ENCODE measurements around the gene UQCC2. TPM values are rescaled to one million over a fixed set of nuclear protein-coding genes. Genes with fewer than 3 reads are reported as not detected.

The UQCC2 gene
- total RNA-seq, 1 donor from 2014 or later, result 99.4 TPM

DNA sequence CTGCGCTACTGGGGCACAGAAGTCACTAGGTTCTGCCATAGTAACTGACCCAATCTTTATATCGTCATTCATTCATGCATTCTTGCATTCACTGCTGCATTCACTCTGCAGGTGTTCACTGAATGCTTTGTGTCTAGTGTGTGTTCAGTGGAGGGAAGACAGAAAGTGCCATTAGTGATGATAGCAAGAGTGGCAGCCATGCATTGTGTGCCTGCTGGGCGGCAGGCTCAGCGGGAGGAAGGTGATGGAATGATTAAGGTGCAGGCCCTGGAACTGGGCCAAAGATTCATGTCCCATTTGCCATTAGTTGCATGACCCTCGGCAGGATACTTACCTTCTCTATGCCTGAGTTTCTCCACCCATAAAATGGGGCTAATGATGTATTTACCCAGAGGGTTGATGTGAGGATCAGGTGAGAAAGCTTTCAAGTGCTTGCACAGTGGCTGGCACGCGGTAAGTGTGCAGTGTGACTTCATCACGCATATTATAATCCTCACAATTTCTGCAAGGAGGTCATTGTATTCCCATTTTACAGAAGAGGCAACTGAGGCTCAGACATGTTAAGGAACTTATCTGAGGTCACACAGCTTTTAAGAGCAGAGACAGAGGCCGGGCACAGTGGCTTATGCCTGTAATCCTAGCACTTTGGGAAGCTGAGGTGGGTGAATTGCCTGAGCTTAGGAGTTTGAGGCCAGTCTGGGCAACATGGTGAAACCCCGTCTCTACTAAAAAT is 50.2 kb downstream of the UQCC2 start:
- peak overlapping the region; percentile 11 for H3K27ac Mint-ChIP-seq
- no peaks in the 10 kb centered on the region for H3K4me1 Mint-ChIP-seq (ENCODE audit: low read depth)
- H3K27me3 Mint-ChIP-seq, result no peaks in the 10 kb centered on the region
- no peak for DNase-seq (ENCODE audit: low spot score, unreplicated experiment)
- no peaks in the 10 kb centered on the region for H3K36me3 Mint-ChIP-seq (ENCODE audit: insufficient read depth)
- no peaks in the 10 kb centered on the region for H3K9me3 Mint-ChIP-seq (ENCODE audit: low read depth)
- no peak overlapping the region for H3K4me3 Mint-ChIP-seq (ENCODE audit: low read depth)
- TF ChIP-seq, protein P1, sequence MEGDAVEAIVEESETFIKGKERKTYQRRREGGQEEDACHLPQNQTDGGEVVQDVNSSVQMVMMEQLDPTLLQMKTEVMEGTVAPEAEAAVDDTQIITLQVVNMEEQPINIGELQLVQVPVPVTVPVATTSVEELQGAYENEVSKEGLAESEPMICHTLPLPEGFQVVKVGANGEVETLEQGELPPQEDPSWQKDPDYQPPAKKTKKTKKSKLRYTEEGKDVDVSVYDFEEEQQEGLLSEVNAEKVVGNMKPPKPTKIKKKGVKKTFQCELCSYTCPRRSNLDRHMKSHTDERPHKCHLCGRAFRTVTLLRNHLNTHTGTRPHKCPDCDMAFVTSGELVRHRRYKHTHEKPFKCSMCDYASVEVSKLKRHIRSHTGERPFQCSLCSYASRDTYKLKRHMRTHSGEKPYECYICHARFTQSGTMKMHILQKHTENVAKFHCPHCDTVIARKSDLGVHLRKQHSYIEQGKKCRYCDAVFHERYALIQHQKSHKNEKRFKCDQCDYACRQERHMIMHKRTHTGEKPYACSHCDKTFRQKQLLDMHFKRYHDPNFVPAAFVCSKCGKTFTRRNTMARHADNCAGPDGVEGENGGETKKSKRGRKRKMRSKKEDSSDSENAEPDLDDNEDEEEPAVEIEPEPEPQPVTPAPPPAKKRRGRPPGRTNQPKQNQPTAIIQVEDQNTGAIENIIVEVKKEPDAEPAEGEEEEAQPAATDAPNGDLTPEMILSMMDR (IDR thresholded peaks at IDR 0.05; ENCODE audit: unreplicated experiment), result no peak

- H3K9me3 Mint-ChIP-seq (ENCODE audit: low read depth), result no peaks in the 10 kb centered on the region
- DNase-seq (ENCODE audit: low spot score, unreplicated experiment), result no peak
- no peak overlapping the region for H3K4me3 Mint-ChIP-seq (ENCODE audit: low read depth)
- no peak overlapping the region for H3K27ac Mint-ChIP-seq
- no peaks in the 10 kb centered on the region for H3K36me3 Mint-ChIP-seq (ENCODE audit: insufficient read depth)
- H3K27me3 Mint-ChIP-seq, result no peaks in the 10 kb centered on the region
- TF ChIP-seq, protein P1 (IDR thresholded peaks at IDR 0.05; ENCODE audit: unreplicated experiment), result no peak
- no peaks in the 10 kb centered on the region for H3K4me1 Mint-ChIP-seq (ENCODE audit: low read depth)
These were observed 51.5 kb downstream of the UQCC2 start for GRCh38 chr6:33659986-33660385.

- H3K4me3 Mint-ChIP-seq (ENCODE audit: low read depth), result no peak overlapping the region
- no peaks in the 10 kb centered on the region for H3K27me3 Mint-ChIP-seq
- H3K4me1 Mint-ChIP-seq (ENCODE audit: low read depth), result no peaks in the 10 kb centered on the region
- TF ChIP-seq, protein P1 (IDR thresholded peaks at IDR 0.05; ENCODE audit: unreplicated experiment), result no peak
- no peaks in the 10 kb centered on the region for H3K36me3 Mint-ChIP-seq (ENCODE audit: insufficient read depth)
- DNase-seq (ENCODE audit: low spot score, unreplicated experiment), result no peak
- no peak overlapping the region for H3K27ac Mint-ChIP-seq
- no peaks in the 10 kb centered on the region for H3K9me3 Mint-ChIP-seq (ENCODE audit: low read depth)
These were observed 52.4 kb downstream of the UQCC2 start for GRCh38 chr6:33658982-33659689.

- no peaks in the 10 kb centered on the region for H3K36me3 Mint-ChIP-seq (ENCODE audit: insufficient read depth)
- H3K27ac Mint-ChIP-seq, result no peak overlapping the region
- no peaks in the 10 kb centered on the region for H3K27me3 Mint-ChIP-seq
- no peaks in the 10 kb centered on the region for H3K4me1 Mint-ChIP-seq (ENCODE audit: low read depth)
- H3K4me3 Mint-ChIP-seq (ENCODE audit: low read depth), result no peak overlapping the region
- no peaks in the 10 kb centered on the region for H3K9me3 Mint-ChIP-seq (ENCODE audit: low read depth)
- TF ChIP-seq, protein P1 (IDR thresholded peaks at IDR 0.05; ENCODE audit: unreplicated experiment), result no peak
- DNase-seq (ENCODE audit: low spot score, unreplicated experiment), result no peak
These were observed 54.7 kb downstream of the UQCC2 start for GRCh38 chr6:33656844-33657243.

DNA sequence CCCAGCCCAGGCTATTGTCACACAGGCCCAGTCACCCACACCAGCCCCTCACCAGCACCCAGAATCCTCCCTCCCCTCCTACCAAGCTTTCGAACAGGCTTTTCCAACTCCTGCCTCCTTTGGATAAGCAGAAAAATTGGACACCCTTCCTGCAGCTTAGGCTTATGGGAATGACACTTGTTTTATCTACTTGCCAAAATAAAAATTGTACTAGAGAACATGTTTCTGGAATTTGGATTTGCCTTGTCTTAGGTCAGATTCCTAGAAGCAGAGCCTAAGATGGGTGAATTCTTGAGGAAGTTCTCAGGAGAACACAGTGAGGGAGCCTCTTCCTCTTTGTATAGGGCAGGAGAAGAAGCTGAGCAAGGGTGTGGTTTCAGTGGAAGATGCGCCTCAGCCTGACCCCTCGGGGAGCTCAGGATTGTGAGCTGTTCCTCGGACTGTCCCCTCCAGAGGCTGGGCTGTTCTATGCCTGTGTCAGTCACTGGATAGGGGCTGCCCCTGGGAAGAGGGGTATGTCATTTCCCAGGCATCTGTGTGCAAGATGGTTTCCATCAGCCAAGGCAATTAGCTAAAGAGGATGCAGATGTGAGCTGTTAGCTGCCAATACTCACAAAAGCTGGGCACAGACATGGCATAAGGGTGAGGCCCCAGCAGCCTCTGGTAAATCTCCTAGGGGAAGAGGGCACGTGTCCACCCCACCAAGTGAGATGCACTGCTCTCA is 56.5 kb downstream of the UQCC2 start:
- Mint-ChIP-seq H3K9me3 (ENCODE audit: low read depth) (no peaks in the 10 kb centered on the region), H3K27ac (no peak overlapping the region), H3K27me3 (no peaks in the 10 kb centered on the region), H3K36me3 (ENCODE audit: insufficient read depth) (peaks cover 2% of the 10 kb centered on the region), H3K4me3 (ENCODE audit: low read depth) (no peak overlapping the region), H3K4me1 (ENCODE audit: low read depth) (no peaks in the 10 kb centered on the region)
- TF ChIP-seq, protein P1 (IDR thresholded peaks at IDR 0.05; ENCODE audit: unreplicated experiment), result no peak
- no peak for DNase-seq (ENCODE audit: low spot score, unreplicated experiment)

Measured in progenitor cell of endocrine pancreas (in vitro differentiated cells).